Epidermal melanocyte (primary cell): Measurements from ENCODE around the gene KPNA3.
A peak's percentile ranks its signal among the peaks of the same experiment; 100 is the strongest.
"Not testable (repeated sequence)": the region's sequence is repeated elsewhere in the genome, so short reads cannot be mapped to it uniquely, and the experiment has no call there.

ENCODE experiments used
- DNase-seq: peaks from one replicate; pipeline ENCODE4 v3.0.0; 2011; ENCODE audit warnings: low spot score; ENCODE audit not compliant: insufficient read length

KPNA3 gene, protein sequence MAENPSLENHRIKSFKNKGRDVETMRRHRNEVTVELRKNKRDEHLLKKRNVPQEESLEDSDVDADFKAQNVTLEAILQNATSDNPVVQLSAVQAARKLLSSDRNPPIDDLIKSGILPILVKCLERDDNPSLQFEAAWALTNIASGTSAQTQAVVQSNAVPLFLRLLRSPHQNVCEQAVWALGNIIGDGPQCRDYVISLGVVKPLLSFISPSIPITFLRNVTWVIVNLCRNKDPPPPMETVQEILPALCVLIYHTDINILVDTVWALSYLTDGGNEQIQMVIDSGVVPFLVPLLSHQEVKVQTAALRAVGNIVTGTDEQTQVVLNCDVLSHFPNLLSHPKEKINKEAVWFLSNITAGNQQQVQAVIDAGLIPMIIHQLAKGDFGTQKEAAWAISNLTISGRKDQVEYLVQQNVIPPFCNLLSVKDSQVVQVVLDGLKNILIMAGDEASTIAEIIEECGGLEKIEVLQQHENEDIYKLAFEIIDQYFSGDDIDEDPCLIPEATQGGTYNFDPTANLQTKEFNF

GRCh38 chr13:49792550-49793324 is at the start of gene KPNA3:
TSS of gene KPNA3 (minus strand) at chr13:49792682. CDS start at chr13:49792506, 176 bp downstream.
- peak; percentile 75 for DNase-seq

GRCh38 chr13:49841964-49842363 is 49.5 kb upstream of the KPNA3 start:
- no peak for DNase-seq

GRCh38 chr13:49840675-49841074 is 48.2 kb upstream of the KPNA3 start:
- DNase-seq = no peak

- no peak for DNase-seq
Measured at GRCh38 chr13:49840266-49840665, 47.8 kb upstream of the KPNA3 start.

GRCh38 chr13:49838989-49839388 is 46.5 kb upstream of the KPNA3 start:
- DNase-seq = no peak

- no peak for DNase-seq
Measured at GRCh38 chr13:49836516-49836915, 44.0 kb upstream of the KPNA3 start.

DNA sequence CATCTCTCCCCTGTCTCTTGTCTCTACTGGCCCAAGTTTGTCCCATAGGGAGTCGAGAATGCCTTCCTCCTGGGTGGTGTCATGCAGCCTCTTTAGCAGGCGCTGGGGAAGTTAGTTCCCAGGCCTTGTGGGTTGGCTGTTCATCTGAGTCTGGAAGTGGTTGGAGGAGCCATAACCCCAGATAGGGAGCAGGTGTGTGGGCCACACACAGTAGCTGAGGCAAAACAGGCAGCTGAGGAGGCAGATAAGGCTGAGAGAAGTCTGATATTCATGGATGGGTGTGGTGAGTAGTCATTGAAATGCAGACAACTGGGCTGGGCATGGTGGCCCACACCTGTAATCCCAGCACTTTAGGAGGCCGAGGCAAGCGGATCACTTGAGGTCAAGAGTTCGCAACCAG is 40.9 kb upstream of the KPNA3 start:
- DNase-seq = no peak

GRCh38 chr13:49831455-49831854 is 39.0 kb upstream of the KPNA3 start:
- DNase-seq = no peak

GRCh38 chr13:49830721-49831120 is 38.2 kb upstream of the KPNA3 start:
- no peak for DNase-seq

DNA sequence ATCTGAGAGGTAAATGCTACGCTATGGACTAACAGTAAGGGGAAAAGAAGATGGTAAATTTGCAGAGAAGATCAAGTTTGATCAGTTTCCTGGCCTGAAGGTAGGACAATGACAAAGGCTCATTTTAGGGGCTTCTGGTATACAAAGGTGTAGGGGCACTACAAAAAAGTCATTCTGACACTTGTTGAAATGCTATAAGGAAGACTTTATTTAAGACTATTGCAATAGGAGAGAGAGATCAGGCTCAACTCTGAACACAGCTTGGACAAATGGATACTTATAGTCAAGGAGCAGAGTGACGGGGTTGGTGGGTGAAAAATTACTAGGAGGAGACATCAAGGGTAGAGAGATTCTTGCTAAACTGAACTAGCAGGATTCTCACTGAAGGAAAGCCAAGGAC is 37.2 kb upstream of the KPNA3 start:
- no peak for DNase-seq

DNA sequence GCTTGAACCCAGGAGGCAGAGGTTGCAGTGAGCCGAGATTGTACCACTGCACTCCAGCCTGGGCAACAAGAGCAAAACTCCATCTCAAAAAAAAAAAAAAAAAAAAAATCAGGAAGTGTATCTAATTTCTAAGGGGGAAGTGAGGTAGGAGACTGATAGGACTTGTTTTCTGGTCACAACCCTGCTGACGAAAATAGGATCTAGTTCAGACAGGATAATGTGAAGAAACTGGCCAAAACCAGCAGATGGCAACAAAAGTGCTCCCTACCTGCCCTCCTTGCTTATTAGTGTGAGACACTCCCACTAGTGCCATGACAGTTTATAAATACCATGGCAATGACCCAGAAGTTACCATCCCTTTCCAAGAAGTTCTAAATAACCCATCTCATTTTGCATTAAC is 36.0 kb upstream of the KPNA3 start:
- no peak for DNase-seq

DNA sequence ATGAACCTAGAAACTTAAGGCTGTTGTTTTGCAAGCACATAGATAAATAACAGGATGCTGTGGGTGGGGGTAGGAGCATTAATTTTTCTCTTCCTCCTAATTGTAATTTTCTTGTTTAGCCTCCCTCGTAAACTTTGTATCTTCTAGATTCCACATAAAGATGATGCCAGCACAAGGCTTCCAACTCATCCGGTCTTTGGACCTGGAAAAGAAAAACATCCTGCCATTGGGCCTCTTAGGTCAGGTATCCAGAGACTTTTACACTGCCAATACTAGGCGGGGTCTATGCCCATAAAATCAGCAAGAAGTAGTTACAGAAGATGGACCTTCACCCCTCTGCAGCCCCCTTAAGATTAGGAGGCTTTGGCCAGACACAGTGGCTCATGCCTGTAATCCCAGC is 35.4 kb upstream of the KPNA3 start:
- no peak for DNase-seq

DNA sequence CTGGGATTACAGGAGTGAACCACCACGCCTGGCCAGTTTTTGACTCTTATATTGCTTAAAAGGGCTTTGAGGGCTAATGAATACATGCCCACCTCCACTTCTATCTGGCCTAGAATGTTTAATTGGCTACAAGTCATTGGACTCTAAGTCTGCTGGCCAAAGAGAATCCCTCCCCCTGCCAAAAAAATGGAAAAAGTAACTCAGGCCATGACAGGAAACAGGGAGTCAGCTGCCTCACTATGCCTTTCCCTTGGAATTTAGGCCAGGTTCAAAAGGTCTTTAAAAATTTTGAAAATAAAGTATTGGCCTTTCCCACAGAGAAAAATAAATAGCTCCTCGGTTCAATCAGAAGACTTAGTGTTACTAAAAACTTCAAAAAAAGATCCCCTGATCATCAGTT is 34.9 kb upstream of the KPNA3 start:
- DNase-seq = no peak

DNA sequence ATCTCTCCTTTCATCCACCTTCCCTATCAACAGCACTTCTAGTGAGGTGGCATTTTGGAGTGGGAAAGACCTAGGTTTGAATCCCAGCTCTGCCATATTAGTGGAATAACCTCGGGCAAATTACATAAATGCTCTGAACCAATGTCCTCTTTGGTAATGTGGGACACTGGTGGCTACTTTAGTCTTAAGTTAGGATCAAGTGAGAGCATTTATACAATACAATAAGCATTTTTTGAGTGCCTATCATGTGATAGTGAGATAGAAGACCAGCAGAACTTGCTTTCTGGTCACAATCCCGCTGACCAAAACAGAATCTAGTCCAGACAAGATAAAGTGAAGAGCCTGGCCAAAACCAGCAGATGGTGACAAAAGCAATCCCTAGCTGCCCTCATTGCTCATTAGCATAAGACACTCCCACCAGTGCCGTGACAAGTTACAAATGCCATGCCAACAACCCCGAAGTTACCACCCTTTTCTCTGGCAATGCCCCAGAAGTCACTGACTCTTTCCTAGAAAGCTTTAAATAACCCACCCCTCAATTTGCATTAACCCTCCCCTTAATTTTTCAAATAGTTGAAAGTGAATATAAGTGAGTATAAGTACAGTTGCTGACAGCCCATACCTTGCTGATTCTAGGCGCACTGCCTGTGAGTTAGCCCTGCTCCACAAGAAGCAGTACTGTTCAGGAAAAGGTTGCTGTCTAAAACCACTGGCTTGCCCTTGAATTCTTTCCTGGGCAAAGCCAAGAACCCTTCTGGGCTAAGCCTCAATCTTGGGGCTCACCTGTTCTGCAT is 28.9 kb upstream of the KPNA3 start:
- DNase-seq = no peak

GRCh38 chr13:49820591-49821215 is 28.2 kb upstream of the KPNA3 start:
- DNase-seq = no peak

DNA sequence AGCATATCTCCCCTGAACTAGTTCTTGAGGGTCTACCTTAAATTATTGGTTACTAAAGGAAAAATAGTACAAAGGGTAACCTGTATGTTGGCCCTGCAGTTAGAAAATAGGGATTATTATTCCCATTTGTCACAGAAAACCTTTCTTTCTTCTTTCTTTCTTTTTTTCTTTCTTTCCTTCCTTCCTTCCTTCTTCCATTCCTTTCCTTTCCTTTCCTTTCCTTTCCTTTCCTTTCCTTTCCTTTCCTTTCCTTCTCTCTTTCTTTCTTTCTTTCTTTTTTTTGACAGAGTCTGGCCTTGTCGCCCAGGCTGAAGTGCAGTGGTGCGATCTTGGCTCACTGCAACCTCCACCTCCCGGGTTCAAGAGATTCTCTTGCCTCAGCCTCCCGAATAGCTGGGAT is 23.6 kb upstream of the KPNA3 start:
- DNase-seq = not testable (repeated sequence)

DNA sequence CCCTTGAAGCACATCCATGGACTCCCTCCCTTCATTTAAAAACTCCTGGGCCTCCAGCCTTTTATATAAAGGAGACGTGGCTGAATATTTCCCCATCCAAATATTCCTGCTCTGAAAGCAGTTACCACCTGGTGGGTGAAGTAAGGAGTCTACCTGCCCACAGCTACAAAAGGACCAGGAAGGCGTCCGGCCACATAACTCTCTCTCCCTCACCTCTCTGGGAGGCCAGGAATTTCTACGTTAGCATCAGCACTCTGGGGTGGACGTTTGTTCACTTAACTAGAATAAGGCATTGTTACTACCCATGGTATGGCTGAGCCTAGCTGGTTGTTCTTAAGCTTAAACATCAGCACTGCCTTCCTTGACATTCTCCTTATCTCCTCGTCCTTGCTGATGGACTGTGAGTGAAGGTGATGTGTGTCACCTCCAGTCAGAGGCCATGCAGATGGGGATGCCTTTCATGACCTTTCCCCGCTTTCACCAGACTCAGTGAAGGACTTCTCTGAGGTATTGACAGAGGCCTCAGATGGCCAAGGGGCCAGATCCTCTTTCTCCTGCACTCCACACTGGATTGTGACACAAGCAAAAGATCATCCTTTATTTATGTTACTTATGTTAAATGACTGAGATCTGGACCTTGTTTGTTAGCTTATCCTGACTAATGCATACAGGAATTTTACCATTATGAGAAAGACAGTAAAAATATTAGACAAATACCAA is 22.2 kb upstream of the KPNA3 start:
- no peak for DNase-seq

- no peak for DNase-seq
Measured at GRCh38 chr13:49812812-49813211, 20.3 kb upstream of the KPNA3 start.

GRCh38 chr13:49811527-49811908 is 19.0 kb upstream of the KPNA3 start:
- DNase-seq = no peak
